ENCODE measurements around the gene SLC39A11.

SLC39A11 gene

GRCh38 chr17:73042809-73043685 lies 49.4 kb downstream of the SLC39A11 start:
- no peak for DNase-seq (ENCODE audit: low read depth)

DNA sequence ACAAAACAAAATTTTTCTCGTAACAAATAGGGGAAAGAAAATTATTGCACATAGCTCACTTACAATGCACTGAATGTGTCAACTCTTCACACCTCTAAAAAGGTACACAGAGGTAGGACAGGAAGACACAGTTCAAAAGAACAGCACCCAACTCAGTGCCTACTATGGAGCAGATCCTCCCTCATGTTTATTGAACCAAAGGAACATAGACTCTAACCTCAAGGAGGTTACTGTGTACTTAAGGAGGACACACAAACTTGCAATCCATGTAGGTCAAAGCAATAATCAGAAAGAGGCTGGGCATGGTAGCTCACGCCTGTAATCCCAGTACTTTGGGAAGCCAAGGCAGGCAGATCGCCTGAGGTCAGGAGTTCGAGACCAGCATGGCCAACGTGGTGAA lies 50.3 kb downstream of the SLC39A11 start:
- DNase-seq (ENCODE audit: low read depth) = no peak

GRCh38 chr17:73039282-73039681 lies 53.2 kb downstream of the SLC39A11 start:
- DNase-seq (ENCODE audit: low read depth) = no peak

- DNase-seq (ENCODE audit: low read depth) = no peak
These were observed 61.0 kb downstream of the SLC39A11 start for GRCh38 chr17:73031472-73031871.

DNA sequence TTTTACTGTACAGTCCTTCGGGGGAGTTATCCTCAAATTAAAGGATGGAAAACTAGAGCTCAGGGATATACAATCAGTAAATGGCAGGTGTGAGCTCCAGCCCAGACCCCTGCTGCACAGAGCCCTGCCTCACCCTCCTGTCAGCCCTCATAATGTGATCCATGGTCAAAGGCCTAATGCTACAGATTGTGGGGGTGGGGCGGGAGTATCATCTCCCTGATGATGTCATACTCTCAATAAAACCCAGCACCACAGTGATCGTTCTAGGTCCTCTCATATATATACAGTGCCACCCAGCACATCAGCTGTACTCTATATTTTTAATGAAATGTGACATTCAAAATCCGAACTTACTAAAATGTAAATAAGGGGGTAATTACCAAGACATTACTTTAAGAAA lies 61.5 kb downstream of the SLC39A11 start:
- no peak for DNase-seq (ENCODE audit: low read depth)

DNA sequence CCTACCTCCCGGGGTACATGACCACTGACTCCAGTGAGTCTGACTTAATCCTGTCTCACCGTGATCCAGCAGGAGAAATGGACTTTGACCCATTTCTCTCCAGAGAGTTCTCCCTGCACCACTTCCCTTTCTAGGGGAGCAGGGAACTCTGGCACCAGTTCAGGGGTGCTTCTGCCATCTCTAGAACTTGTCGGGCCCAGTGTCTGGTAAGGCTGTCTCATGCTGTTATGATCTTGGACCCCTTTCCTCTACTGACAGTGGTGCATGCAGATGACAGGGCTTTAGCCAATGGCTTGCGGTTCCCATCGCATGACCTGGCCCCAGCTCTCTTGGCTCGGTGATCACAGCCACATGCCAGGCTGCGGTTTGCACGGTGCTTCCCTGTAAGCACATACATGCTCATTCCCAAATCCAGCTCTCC lies 62.0 kb downstream of the SLC39A11 start:
- no peak for DNase-seq (ENCODE audit: low read depth)

DNA sequence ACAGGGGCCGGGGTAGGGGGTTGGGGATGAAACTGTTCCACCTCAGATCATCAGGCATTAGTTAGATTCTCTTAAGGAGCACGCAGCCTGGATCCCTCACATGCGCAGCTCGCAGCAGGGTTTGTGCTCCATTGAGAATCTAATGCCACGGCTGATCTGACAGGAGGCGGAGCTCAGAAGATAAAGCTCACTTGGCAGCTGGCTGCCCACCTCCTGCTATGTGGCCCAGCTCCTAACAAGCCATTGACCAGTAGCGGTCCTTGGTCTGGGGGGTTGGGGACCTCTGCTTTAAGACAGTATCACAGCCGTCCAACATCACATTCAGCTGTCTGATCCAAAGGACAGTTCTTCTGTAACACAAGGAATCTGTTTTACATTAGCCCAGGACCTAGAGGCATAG lies 62.5 kb downstream of the SLC39A11 start:
- DNase-seq (ENCODE audit: low read depth) = no peak

GRCh38 chr17:73029021-73029420 lies 63.5 kb downstream of the SLC39A11 start:
- no peak for DNase-seq (ENCODE audit: low read depth)

- DNase-seq (ENCODE audit: low read depth) = no peak
These were observed 64.2 kb downstream of the SLC39A11 start for GRCh38 chr17:73028299-73028755.

DNA sequence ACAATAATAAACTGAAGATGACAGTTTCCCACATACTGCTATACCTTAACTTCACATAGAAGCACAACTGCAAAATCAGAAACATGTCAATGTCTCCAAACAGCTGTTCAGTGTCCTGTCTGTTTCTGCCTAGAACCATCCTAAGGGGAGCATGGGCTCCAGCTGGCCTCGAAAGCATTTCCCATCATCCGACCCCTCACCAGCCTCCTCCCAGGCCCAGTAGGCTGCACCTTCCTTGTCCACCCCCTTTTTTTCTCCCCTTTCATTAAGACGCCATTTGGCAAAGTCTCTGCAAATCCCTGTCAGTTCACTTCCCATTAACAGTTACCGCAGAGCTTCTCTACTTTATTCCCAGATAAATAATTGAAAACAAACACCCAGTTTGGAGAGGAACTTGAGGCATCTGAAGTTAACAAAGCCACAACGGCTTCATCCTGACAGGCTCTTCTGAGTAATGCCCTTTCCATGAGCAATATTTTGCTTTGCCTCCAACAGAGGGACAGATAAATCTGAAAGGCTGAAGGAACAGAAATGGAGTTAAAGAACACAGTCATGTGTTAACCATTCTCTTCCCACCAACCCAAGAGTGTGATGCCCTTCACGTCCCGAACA lies 65.3 kb downstream of the SLC39A11 start:
- DNase-seq (ENCODE audit: low read depth) = no peak

GRCh38 chr17:73025041-73025560 lies 67.4 kb downstream of the SLC39A11 start:
- no peak for DNase-seq (ENCODE audit: low read depth)

DNA sequence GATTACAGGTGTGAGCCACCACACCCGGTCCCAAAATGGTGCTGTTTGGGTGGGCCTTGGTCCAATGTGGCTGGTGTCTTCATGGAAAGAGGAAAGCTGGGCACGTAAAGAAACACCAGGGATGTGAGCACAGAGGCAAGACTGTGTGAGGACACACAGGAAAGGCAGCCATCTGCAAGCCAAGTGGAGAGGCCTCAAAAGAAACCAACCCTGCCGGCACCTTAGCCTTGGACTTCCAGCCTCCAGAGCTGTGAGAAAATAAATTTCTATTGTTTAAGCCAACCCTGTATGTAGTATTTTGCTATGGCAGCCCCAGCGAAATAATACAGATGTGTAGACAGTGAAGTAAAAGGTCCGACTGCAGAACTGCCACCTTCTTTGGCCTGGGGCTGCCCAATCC lies 68.7 kb downstream of the SLC39A11 start:
- DNase-seq (ENCODE audit: low read depth) = no peak

DNA sequence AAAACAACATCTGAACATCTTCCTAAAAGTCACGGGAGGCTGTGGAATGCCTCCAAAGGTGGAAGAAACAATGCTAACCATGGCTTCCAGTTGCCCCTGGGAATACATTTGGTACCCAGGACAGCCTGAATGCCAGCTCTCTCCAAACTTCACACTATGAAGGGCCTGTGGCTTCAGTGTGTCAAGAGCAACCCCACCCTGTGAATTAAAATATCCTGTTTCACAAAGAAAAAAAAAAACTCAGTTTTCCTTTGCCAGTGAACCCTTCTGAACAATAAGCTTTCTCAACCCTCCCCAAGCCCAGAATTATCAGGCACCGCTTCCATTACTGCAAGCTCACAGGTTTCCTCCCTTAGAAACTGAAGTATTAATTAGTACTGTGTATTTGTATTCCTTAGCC lies 69.8 kb downstream of the SLC39A11 start:
- no peak for DNase-seq (ENCODE audit: low read depth)

GRCh38 chr17:73021771-73022170 lies 70.7 kb downstream of the SLC39A11 start:
- no peak for DNase-seq (ENCODE audit: low read depth)

DNA sequence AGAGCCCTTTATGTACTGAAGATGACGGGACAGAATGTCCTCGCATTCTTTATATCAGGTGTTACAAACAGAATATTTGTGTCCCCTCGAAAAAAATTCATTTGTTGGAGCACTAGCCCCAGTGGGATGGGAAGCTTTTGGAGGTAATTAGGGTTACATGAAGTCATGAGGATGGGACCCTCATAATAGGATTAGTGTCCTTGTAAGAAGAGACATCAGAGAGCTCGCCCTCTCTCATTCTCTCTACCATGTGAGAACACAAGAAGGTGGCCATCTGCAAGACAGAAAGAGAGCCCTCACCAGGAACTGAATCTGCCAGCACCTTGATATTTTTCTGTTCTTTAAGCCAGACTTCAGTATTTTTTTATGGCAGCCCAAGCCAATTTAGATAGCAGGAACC lies 72.4 kb downstream of the SLC39A11 start:
- DNase-seq (ENCODE audit: low read depth) = no peak

GRCh38 chr17:73018599-73018998 lies 73.9 kb downstream of the SLC39A11 start:
- DNase-seq (ENCODE audit: low read depth) = no peak

DNA sequence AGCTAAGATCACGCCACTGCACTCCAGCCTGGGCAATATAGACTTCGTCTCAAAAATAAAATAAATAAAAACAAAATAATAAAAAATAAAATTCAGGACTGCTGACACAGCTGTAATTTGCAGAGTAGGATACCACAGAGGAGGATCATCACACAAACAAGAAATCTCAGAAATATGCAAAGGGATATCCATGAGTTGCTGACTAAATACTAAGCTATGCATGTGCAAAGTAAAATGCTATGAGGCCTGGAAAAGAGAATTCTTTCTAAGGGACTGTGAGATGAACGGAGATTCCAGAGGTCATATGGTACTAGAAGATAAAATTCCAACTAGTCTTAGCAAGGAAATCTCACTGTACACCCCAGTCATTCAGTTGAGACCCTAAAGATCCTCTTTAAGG lies 74.8 kb downstream of the SLC39A11 start:
- DNase-seq (ENCODE audit: low read depth) = no peak

DNA sequence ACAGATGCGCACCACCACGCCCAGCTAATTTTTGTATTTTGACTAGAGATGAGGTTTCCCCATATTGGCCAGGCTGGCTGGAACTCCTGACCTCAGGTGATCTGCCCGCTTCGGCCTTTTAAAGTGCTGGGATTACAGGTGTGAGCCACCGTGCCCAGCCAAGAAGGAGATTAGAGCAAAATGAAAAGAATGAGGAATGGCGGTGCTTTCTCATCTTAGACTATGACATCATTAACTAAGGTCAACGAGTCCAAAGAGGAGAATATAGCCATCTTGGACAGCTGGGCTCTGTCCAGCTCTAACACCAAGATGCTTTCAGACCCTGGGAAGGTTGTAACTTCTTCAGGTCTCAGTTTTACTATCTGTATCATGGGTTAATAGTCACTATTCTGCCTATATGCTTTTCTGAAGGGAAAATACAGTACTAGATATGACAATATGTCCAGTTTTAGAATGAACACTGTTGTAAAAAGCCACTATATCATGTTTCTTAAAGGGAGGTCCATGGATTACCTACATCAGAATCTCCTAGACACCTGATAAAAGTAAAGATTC lies 76.7 kb downstream of the SLC39A11 start:
- DNase-seq (ENCODE audit: low read depth) = no peak

DNA sequence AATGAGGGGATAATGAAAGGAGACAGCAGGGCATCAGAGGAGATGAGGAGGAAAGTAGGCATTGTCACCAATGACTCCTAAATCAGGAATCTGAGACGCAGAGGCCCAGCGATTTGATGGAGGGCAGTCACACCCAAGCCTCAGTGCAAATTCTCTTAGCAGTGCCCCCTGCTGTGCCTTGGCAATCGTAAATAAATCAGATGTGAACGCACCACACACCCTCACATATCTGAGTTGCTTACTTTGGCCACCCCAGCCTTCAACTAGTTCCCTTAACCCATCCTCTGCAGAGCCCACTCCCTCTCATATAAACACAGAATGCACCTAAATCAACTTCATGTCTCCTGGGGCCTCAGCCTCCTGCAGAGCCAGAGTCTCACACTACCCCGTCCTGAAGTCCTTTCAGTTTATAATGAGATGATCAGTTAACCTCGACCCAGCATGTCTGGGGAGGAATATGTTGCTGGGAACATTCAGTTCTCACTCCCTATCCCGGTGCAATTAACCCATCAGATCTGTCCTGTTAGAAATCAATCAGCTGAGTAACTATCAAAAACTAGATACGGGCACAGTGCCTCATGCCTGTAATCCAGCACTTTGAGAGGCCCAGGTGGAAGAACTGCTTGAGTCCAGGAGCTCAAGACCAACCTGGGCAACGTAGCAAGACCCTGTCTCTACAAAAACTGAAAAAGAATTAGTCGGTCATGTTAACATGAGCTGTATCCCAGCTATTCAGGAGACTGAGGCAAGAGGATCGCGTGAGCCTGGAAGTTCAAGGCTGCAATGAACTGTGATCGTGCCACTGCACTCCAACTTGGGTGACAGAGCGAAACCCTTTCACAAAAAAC lies 78.4 kb downstream of the SLC39A11 start:
- DNase-seq (ENCODE audit: low read depth) = no peak

- no peak for DNase-seq (ENCODE audit: low read depth)
These were observed 79.2 kb downstream of the SLC39A11 start for GRCh38 chr17:73013301-73013700.

- no peak for DNase-seq (ENCODE audit: low read depth)
These were observed 81.4 kb downstream of the SLC39A11 start for GRCh38 chr17:73011016-73011486.

GRCh38 chr17:73010414-73010813 lies 82.1 kb downstream of the SLC39A11 start:
- no peak for DNase-seq (ENCODE audit: low read depth)
